K562 treated with DMSO at 1 percent for 12 hours (cell line): ENCODE measurements around the gene RADIL. TPM values are rescaled to one million over a fixed set of nuclear protein-coding genes. Genes with fewer than 3 reads are reported as not detected.

ENCODE experiments used
- total RNA-seq: library from RNA; unstranded; fragments of 300-600 nt; gene quantifications from 2 replicates; pipeline ENCODE4 v1.2.3, GENCODE V29; 2022; ENCODE audit not compliant: insufficient read depth

Gene RADIL
- 6.9 and 7.9 TPM in 2 replicates for total RNA-seq

DNA sequence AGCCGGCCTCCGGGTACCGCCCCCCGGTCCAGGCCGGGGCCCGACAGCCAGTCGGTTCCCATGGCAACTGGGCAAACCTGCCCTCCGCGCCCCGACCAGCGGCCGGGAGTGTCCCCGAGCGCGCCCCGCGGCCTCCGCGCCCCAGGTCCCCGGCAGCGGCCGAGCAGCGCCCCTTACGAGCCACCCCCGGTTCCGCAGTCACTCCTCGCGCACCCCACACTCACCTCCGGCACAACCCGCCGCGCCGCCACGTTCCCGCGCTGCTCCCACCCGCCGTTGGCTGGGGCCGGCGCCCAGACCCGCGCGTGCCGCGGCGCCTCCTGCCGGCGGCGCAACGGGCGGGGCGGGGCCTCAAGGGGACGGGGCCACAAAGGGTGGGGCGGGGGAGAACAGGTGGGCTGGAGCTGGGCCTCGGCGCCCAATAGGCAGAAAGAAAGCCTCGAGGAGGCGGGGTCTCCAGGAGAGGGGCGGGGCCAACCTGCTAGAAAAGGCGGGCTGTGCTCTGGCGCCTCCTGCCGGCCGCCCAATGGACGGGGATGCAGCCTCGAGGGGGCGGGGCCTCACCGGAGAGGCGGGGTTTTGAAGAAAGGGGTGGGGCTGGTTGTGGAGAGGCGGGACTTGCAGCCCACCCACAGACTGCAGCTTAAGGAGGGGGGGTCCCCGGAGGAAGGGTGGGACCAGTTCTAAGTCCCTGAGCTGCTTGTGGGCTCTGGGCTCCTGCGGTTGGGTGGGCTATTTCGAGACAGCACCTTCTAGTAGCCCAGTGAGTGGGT is at the start of gene RADIL:
Gene RADIL, minus strand, starts transcription at position 345 of the 773 bp plus-strand sequence. CDS start 5,577 bp downstream, outside the sequence.

DNA sequence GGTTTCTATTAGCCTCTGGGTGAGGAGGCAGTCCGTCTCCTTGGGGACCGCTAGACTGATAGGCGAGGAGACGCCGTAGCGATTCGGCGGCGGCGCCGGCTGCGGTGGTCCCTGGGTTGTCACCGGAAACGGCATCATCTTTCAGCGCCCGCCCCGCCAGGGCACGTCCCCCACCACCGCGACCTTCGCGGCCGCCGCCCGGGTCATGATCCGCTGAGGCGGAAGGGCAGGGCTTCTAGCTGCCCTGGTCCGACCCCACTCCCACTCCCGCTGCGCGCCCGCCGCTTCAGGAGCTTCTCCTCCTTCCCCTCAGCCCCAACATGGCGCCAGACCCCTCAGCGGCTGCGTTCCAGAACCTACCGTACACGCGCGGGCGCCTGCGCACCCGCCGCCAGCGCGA is 21.8 kb downstream of the RADIL start, which contains the start of gene PAPOLB:
Gene PAPOLB, minus strand, starts transcription at position 358 of the 400 bp plus-strand sequence. Its CDS starts 220 bp downstream, at position 138.

DNA sequence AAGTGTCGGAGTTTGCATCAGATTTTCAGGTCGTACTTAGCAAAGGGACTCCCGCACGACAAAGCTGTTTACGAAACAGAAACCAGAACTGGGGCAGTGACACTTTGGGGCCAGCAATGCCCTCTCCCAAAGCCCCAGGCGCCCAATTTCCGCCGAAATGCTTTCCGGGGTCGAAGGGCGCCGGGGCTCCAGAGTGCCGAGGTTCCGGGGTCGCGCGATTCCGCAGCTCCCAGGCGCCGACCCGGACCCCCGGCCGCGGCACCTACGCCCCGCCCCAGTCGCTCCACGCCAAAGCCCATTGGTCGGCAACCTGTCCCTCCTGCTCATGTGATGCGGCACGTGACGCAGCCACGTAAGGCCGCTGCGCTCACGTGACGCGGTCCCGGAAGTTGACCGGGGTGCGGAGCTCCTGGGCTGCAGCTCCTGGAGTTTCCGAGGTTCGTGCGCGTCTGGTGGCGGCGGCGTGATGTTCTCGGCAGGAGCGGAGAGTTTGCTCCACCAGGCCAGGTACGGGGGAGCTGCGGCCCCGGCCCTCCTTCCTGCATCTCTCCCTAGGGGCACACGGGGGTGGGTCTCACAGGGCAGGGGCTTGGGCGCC is 108.2 kb downstream of the RADIL start, which contains the start of gene AP5Z1:
Gene AP5Z1, plus strand, starts transcription at position 374 of the 598 bp plus-strand sequence. Its CDS starts 93 bp downstream, at position 467.

Other genes with a start within 250 kb of the RADIL start
- gene FOXK1, start 201.4 kb downstream of the RADIL start, total RNA-seq, result 4.7 and 17.2 TPM in 2 replicates
- 51.5 and 57.4 TPM in 2 replicates for gene AP5Z1, start 108.1 kb downstream of the RADIL start, total RNA-seq
- gene PAPOLB, start 21.7 kb downstream of the RADIL start, total RNA-seq, result not detected in 2 replicates
- gene MMD2, start 75.5 kb upstream of the RADIL start, total RNA-seq, result not detected in 2 replicates
- gene RBAK, start 162.1 kb upstream of the RADIL start, total RNA-seq, result 1.6 and 7.6 TPM in 2 replicates